Neuronal stem cell (in vitro differentiated cells): ENCODE results near the gene PAX7.

Experiments used
- DNase-seq: peaks from one replicate; pipeline ENCODE4 v3.0.0-alpha.2; 2013; ENCODE audit warnings: low spot score
- H2AFZ ChIP-seq: one replicate; pipeline ENCODE4 v1.6.1; 2013; ENCODE audit warnings: mild to moderate bottlenecking, low read length, inconsistent platforms
- H2AK5ac ChIP-seq: 2 replicates; pipeline ENCODE4 v1.6.1; 2013; ENCODE audit warnings: low read depth, mild to moderate bottlenecking, inconsistent platforms, low read length, moderate library complexity, mixed read lengths
- H2BK120ac ChIP-seq: 2 replicates; pipeline ENCODE4 v1.6.1; 2013; ENCODE audit warnings: low read depth, mild to moderate bottlenecking, inconsistent platforms, low read length, moderate library complexity, mixed read lengths
- H2BK12ac ChIP-seq: one replicate; pipeline ENCODE4 v1.6.1; 2013; ENCODE audit warnings: low read length, inconsistent platforms
- H2BK15ac ChIP-seq: 2 replicates; pipeline ENCODE4 v1.6.1; 2013; ENCODE audit warnings: mild to moderate bottlenecking, low read length, inconsistent platforms, mixed read lengths
- H2BK5ac ChIP-seq: one replicate; pipeline ENCODE4 v1.6.1; 2013; ENCODE audit warnings: inconsistent platforms, mild to moderate bottlenecking, low read length, moderate library complexity
- H3K14ac ChIP-seq: one replicate; pipeline ENCODE4 v1.6.1; 2013; ENCODE audit warnings: low read length, inconsistent platforms
- H3K18ac ChIP-seq: 2 replicates; pipeline ENCODE4 v1.6.1; 2013; ENCODE audit warnings: low read length, inconsistent platforms
- H3K23ac ChIP-seq: 2 replicates; pipeline ENCODE4 v1.6.1; 2013; ENCODE audit warnings: low read depth, mild to moderate bottlenecking, mixed read lengths, low read length, inconsistent platforms; ENCODE audit not compliant: poor library complexity
- H3K27ac ChIP-seq: replicated peaks from 3 replicates; pipeline ENCODE4 v1.5.1; 2013; ENCODE audit warnings: low read length, inconsistent platforms
- H3K27me3 ChIP-seq, 3 experiments: 2 replicates each; pipeline ENCODE4 v1.6.1; 2013; ENCODE audit warnings: low read length in 3 of 3, mild to moderate bottlenecking in 2 of 3, inconsistent platforms in 1 of 3, low read depth in 1 of 3, mixed read lengths in 1 of 3, moderate library complexity in 1 of 3; ENCODE audit not compliant: control insufficient read depth in 3 of 3, insufficient read depth in 3 of 3
- H3K36me3 ChIP-seq, 2 donors: replicated peaks in 1 of 2; 2 replicates each; pipeline ENCODE4 v1.6.1; 2013; ENCODE audit warnings: low read length in 2 of 2; ENCODE audit not compliant: control insufficient read depth in 2 of 2, insufficient read depth in 2 of 2
- H3K4ac ChIP-seq: 2 replicates; pipeline ENCODE4 v1.6.1; 2013; ENCODE audit warnings: inconsistent platforms, mild to moderate bottlenecking, low read length, moderate library complexity
- H3K4me1 ChIP-seq, 2 donors: 1 replicate in 1 of 2; 2 replicates in 1 of 2; pipeline ENCODE4 v1.6.1; 2013; ENCODE audit warnings: low read length in 2 of 2, low read depth in 1 of 2; ENCODE audit not compliant: control insufficient read depth in 2 of 2, insufficient read depth in 1 of 2
- H3K4me2 ChIP-seq: one replicate; pipeline ENCODE4 v1.6.1; 2013; ENCODE audit warnings: mild to moderate bottlenecking, low read length, inconsistent platforms; ENCODE audit not compliant: insufficient read depth, poor library complexity, severe bottlenecking
- H3K4me3 ChIP-seq, 2 donors: 2 replicates each; pipeline ENCODE4 v1.5.1; 2013; ENCODE audit warnings: low read length in 2 of 2, mild to moderate bottlenecking in 2 of 2, inconsistent platforms in 1 of 2, moderate library complexity in 1 of 2
- H3K79me1 ChIP-seq: one replicate; pipeline ENCODE4 v1.6.1; 2013; ENCODE audit warnings: low read depth, mild to moderate bottlenecking, inconsistent platforms, low read length, moderate library complexity
- H3K9ac ChIP-seq: one replicate; pipeline ENCODE4 v1.6.1; 2013; ENCODE audit warnings: mild to moderate bottlenecking, low read depth, low read length, inconsistent platforms; ENCODE audit not compliant: poor library complexity
- H3K9me3 ChIP-seq, 2 donors: replicated peaks in 1 of 2; 2 replicates each; pipeline versions ENCODE3 to v1.6.1; 2013; ENCODE audit warnings: low read length in 2 of 2, mild to moderate bottlenecking in 2 of 2, inconsistent platforms in 1 of 2, low read depth in 1 of 2, mixed read lengths in 1 of 2, moderate library complexity in 1 of 2; ENCODE audit not compliant: control insufficient read depth in 2 of 2, insufficient read depth in 1 of 2
- H4K8ac ChIP-seq: one replicate; pipeline ENCODE4 v1.6.1; 2013; ENCODE audit warnings: low read depth, mild to moderate bottlenecking, inconsistent platforms, low read length, moderate library complexity
- H4K91ac ChIP-seq: one replicate; pipeline ENCODE4 v1.6.1; 2013; ENCODE audit warnings: low read length, low read depth, mild to moderate bottlenecking, inconsistent platforms; ENCODE audit not compliant: poor library complexity
- WGBS, 2 donors: extraction: QIAGEN DNeasy Blood & Tissue Kit; methylation state at CpG; one replicate each; pipeline ENCODE4 v1.1.7; 2013; ENCODE audit warnings: missing lambda C conversion rate in 2 of 2, mixed read lengths in 1 of 2; ENCODE audit not compliant: insufficient read length in 2 of 2, insufficient replicate concordance in 1 of 2; ENCODE audit errors: extremely low coverage in 2 of 2; 5-methylcytosine and 5-hydroxymethylcytosine counted together

The PAX7 gene

DNA sequence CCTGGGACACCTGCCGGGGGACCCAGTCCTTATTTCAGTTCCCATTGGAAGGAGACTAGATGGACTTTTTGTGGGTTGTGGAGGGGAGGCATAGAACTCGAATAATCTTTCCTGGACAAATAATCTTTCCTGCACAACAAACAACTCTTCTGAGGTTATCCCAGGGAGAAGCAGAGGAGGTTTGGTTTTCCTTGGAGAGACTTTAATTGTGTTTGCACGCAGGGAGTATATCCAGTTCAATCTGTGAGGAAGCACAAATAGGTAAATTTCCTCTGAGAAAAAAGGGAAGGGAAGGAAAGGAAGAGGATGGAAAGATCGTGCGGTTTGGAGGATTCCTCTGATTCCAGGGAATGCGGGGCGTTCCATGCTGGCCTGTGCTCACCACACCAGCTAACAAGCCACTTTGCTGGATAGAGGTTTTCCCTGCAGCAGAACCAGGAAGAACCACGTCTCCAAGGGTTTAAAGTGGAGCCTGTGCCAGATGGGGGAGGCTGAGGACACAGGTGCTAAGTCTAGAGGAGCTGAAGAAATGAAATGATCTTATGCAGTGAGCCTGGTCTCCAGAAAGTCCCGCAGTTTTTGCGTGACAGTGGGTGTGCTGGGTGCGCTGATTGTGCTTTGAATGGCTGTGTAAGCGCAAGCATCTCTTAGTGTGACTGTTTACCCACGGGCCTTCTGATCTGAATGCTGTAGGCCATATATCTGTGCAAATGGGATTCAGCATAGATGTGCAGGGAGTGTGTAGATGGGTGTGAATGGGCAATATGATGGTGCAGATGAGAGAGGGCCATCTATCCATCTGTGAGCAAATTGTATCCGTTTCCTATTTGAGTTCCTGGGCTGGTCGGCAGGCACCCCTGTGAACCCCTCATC lies 7.6 kb downstream of the PAX7 start:
- Histone ChIP-seq H4K8ac (no peak overlapping the region), H4K91ac (no peak overlapping the region), H3K36me3 (no peaks in the 10 kb centered on the region), H3K79me1 (peaks cover 2% of the 10 kb centered on the region), H2AFZ (no peak overlapping the region), H3K18ac (peak overlapping the region; percentile 13), H3K14ac (no peak overlapping the region), H3K27me3 (peaks cover 48 to 97% (median 96%) of the 10 kb centered on the region in 3 experiments), H2BK15ac (no peak overlapping the region), H3K27ac (no peak overlapping the region), H3K4me1 (peaks cover 0 to 26% of the 10 kb centered on the region in 2 donors), H2BK5ac (no peak overlapping the region), H3K4me3 (no peak overlapping the region), H3K23ac (no peak overlapping the region), H3K9ac (no peak overlapping the region), H2BK12ac (no peak overlapping the region), H2AK5ac (no peak overlapping the region), H3K9me3 (no peaks in the 10 kb centered on the region), H3K4ac (no peak overlapping the region), H2BK120ac (no peak overlapping the region), H3K4me2 (no peak overlapping the region)
- DNase-seq, result no peak
- WGBS, 2 donors, result no CpG with 5 or more reads among the region's 15 CpGs

DNA sequence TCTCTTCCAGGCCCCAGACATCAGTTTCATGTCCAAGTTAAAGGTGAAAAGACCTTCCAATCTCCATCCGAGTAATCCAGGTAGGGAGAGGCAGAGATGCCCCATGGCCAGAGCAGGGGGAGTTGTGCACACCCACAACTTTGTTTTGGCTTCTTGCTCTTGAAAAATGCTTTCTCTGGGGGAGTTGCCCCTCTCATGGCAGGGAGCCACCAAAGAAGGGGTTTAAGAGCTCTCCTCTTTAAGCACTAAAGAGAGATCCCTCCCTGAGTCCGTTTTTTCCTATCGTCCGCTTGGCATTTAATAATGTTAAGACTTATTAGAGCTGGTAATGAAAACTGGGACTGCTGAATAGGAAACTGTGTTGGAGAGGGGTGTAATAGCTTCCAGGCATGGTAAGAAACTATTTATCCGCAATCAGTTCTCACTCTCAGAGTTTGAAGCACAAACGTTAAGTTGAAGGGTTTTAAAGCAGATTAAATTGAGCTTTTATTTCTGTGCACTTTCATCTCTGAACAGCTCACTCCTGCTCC lies 8.3 kb downstream of the PAX7 start:
- Histone ChIP-seq H3K4me2 (no peak overlapping the region), H3K4me3 (no peak overlapping the region), H3K27me3 (peaks cover 43 to 97% (median 96%) of the 10 kb centered on the region in 3 experiments), H3K9me3 (no peaks in the 10 kb centered on the region), H3K9ac (no peak overlapping the region), H2BK15ac (no peak overlapping the region), H3K27ac (no peak overlapping the region), H2BK5ac (no peak overlapping the region), H4K91ac (no peak overlapping the region), H2AK5ac (no peak overlapping the region), H3K4ac (no peak overlapping the region), H2BK12ac (no peak overlapping the region), H4K8ac (no peak overlapping the region), H3K14ac (no peak overlapping the region), H3K18ac (no peak overlapping the region), H3K79me1 (peaks cover 2% of the 10 kb centered on the region), H2AFZ (no peak overlapping the region), H3K23ac (no peak overlapping the region), H3K36me3 (no peaks in the 10 kb centered on the region), H2BK120ac (no peak overlapping the region), H3K4me1 (peaks cover 0 to 28% of the 10 kb centered on the region in 2 donors)
- WGBS, 2 donors, result no CpG with 5 or more reads among the region's 6 CpGs
- no peak for DNase-seq

DNA sequence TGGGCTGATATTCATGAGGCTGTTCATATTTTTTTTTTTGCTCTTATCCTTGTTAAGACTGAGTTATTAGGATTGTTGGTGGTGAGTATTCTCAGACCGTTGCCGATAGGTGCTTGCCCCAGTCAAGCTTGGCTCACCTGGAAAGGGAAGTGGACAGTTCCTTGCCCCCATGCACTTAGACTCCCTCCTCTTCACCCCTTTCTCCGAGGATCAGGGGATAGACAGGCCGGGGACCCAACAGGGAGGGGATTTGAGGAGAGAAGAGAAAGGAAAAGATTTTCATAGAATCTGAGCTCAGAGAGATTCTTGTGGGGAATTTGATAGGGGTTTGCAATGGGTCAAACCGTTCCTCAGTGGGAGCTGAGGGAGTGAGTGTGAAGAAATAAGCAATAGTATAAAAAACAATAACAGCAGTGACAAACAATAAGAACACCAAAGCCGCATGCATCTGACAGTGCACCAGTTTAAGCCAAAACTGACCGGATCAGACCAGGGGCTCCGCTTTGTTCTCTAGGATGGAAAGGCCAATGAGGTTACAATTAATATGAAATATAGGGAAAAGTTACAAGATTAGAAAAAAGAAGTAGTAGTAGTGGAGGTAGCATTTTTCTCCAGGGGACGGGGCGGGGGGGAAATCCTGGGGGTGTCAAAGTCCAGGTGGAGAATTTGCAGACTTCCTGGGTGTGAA lies 8.9 kb downstream of the PAX7 start:
- peaks cover 40 to 97% (median 96%) of the 10 kb centered on the region in 3 experiments for H3K27me3 ChIP-seq
- no peak overlapping the region for H4K91ac ChIP-seq
- no peaks in the 10 kb centered on the region for H3K9me3 ChIP-seq
- no peak overlapping the region for H4K8ac ChIP-seq
- peaks cover 0 to 31% of the 10 kb centered on the region in 2 donors for H3K4me1 ChIP-seq
- H3K14ac ChIP-seq, result no peak overlapping the region
- H2AFZ ChIP-seq, result no peak overlapping the region
- H3K27ac ChIP-seq, result no peak overlapping the region
- H3K23ac ChIP-seq, result no peak overlapping the region
- peaks cover 2% of the 10 kb centered on the region for H3K79me1 ChIP-seq
- H3K9ac ChIP-seq, result no peak overlapping the region
- H3K4ac ChIP-seq, result no peak overlapping the region
- no peak for DNase-seq
- no peaks in the 10 kb centered on the region for H3K36me3 ChIP-seq
- no peak overlapping the region for H3K4me3 ChIP-seq
- no peak overlapping the region for H3K4me2 ChIP-seq
- H2AK5ac ChIP-seq, result no peak overlapping the region
- no peak overlapping the region for H2BK120ac ChIP-seq
- WGBS, 2 donors, result no CpG with 5 or more reads among the region's 10 CpGs
- no peak overlapping the region for H2BK12ac ChIP-seq
- H3K18ac ChIP-seq, result no peak overlapping the region
- H2BK5ac ChIP-seq, result no peak overlapping the region
- H2BK15ac ChIP-seq, result no peak overlapping the region
